ENCODE results near the gene SLC28A1. TPM values are rescaled to one million over a fixed set of nuclear protein-coding genes. Genes with fewer than 3 reads are reported as not detected.

Gene SLC28A1
- total RNA-seq, 2 donors from 2014 or later = 0.12 TPM; not detected in 1

GRCh38 chr15:84881520-84881830 is 3.0 kb upstream of the SLC28A1 start:
- Histone ChIP-seq H3K4me3 (no peak overlapping the region), H3K27me3 (no peaks in the 10 kb centered on the region), H3K27ac (no peak overlapping the region), H3K4me1 (peaks cover 0 to 18% of the 10 kb centered on the region in 2 donors), H3K9me3 (no peaks in the 10 kb centered on the region), H3K36me3 (no peaks in the 10 kb centered on the region)
- DNase-seq (ENCODE audit: low spot score) = no peak
- TF ChIP-seq CTCF (IDR thresholded peaks at IDR 0.05) = no peak

- no peaks in the 10 kb centered on the region for H3K9me3 ChIP-seq
- peak overlapping the region; percentile 72 to 86 for H3K27ac ChIP-seq
- no peak overlapping the region for H3K4me3 ChIP-seq
- no peaks in the 10 kb centered on the region for H3K27me3 ChIP-seq
- no peak for TF ChIP-seq CTCF (IDR thresholded peaks at IDR 0.05)
- DNase-seq (ENCODE audit: low spot score) = no peak
- no peaks in the 10 kb centered on the region for H3K36me3 ChIP-seq
- H3K4me1 ChIP-seq = peaks cover 0 to 18% of the 10 kb centered on the region in 2 donors
Observed at GRCh38 chr15:84883466-84883865, 996 bp upstream of the SLC28A1 start.

GRCh38 chr15:84885801-84886200 is 1.3 kb downstream of the SLC28A1 start:
- Histone ChIP-seq H3K27ac (no peak overlapping the region), H3K27me3 (no peaks in the 10 kb centered on the region), H3K36me3 (no peaks in the 10 kb centered on the region), H3K9me3 (no peaks in the 10 kb centered on the region), H3K4me1 (peaks cover 0 to 18% of the 10 kb centered on the region in 2 donors), H3K4me3 (no peak overlapping the region)
- TF ChIP-seq CTCF (IDR thresholded peaks at IDR 0.05) = no peak
- no peak for DNase-seq (ENCODE audit: low spot score)

- H3K36me3 ChIP-seq = no peaks in the 10 kb centered on the region
- H3K27ac ChIP-seq = peak overlapping the region in 1 of 2 donors; percentile 23
- no peak for DNase-seq (ENCODE audit: low spot score)
- H3K27me3 ChIP-seq = no peaks in the 10 kb centered on the region
- no peak overlapping the region for H3K4me3 ChIP-seq
- TF ChIP-seq CTCF (IDR thresholded peaks at IDR 0.05) = no peak
- no peaks in the 10 kb centered on the region for H3K9me3 ChIP-seq
- peaks cover 0 to 18% of the 10 kb centered on the region in 2 donors for H3K4me1 ChIP-seq
Observed at GRCh38 chr15:84886211-84886983, 1.9 kb downstream of the SLC28A1 start.

GRCh38 chr15:84886984-84887299 is 2.5 kb downstream of the SLC28A1 start:
- H3K27ac ChIP-seq = peak overlapping the region in 1 of 2 donors; percentile 23
- no peak for TF ChIP-seq CTCF (IDR thresholded peaks at IDR 0.05)

GRCh38 chr15:84887938-84888337 is 3.5 kb downstream of the SLC28A1 start:
- Histone ChIP-seq H3K4me3 (no peak overlapping the region), H3K9me3 (no peaks in the 10 kb centered on the region), H3K36me3 (no peaks in the 10 kb centered on the region), H3K27me3 (no peaks in the 10 kb centered on the region), H3K4me1 (peaks cover 0 to 18% of the 10 kb centered on the region in 2 donors), H3K27ac (no peak overlapping the region)
- DNase-seq (ENCODE audit: low spot score) = no peak
- no peak for TF ChIP-seq CTCF (IDR thresholded peaks at IDR 0.05)

More at GRCh38 chr15:84886984-84887299, 2.5 kb downstream of the SLC28A1 start:
- Histone ChIP-seq H3K36me3 (no peaks in the 10 kb centered on the region), H3K4me3 (no peak overlapping the region), H3K9me3 (no peaks in the 10 kb centered on the region), H3K27me3 (no peaks in the 10 kb centered on the region), H3K4me1 (peaks cover 0 to 18% of the 10 kb centered on the region in 2 donors)
- DNase-seq (ENCODE audit: low spot score) = no peak
